HEK293T (cell line): Measurements from ENCODE around the gene METTL26.
A peak's percentile ranks its signal among the peaks of the same experiment; 100 is the strongest.

Experiments used
- CTCF ChIA-PET: fragments of 350-600 bp; formaldehyde crosslinking; extraction: SDS; loops from one replicate; lab custom pipeline; 2021; ENCODE audit warnings: antibody characterized with exemption, inconsistent platforms; lab: Yijun Ruan, JAX
- POLR2A ChIA-PET: fragments of 350-600 bp; formaldehyde crosslinking; extraction: SDS; loops from one replicate; lab custom pipeline; 2020; ENCODE audit warnings: antibody characterized with exemption, inconsistent platforms; lab: Yijun Ruan, JAX
- DNase-seq: peaks from one replicate; pipeline ENCODE4 v3.0.0; 2012; ENCODE audit warnings: mixed read lengths; ENCODE audit errors: extremely low spot score
- ARNT ChIP-seq: fragments of 450-650 bp; IDR thresholded peaks from 2 replicates; pipeline ENCODE4 v1.6.1; 2017; ENCODE audit warnings: mild to moderate bottlenecking
- BHLHE40 ChIP-seq: fragments of 450-650 bp; IDR thresholded peaks from 2 replicates; pipeline ENCODE4 v1.6.1; 2016; ENCODE audit warnings: mild to moderate bottlenecking, moderate library complexity, borderline replicate concordance
- CTBP1 ChIP-seq: fragments of 450-650 bp; IDR thresholded peaks from 2 replicates; pipeline ENCODE4 v1.6.1; 2016; ENCODE audit warnings: borderline replicate concordance
- ELF4 ChIP-seq: fragments of 450-650 bp; IDR thresholded peaks from 2 replicates; pipeline ENCODE4 v1.6.1; 2017; ENCODE audit warnings: antibody characterized with exemption
- FOXA1 ChIP-seq: fragments of 450-650 bp; IDR thresholded peaks from 2 replicates; pipeline ENCODE4 v1.6.1; 2016; ENCODE audit warnings: mild to moderate bottlenecking
- FOXK2 ChIP-seq: fragments of 450-650 bp; IDR thresholded peaks from 2 replicates; pipeline ENCODE4 v1.6.1; 2016; ENCODE audit warnings: mild to moderate bottlenecking
- FOXM1 ChIP-seq: fragments of 450-650 bp; IDR thresholded peaks from 2 replicates; pipeline ENCODE4 v1.6.1; 2017; ENCODE audit warnings: mild to moderate bottlenecking, borderline replicate concordance
- HDGF ChIP-seq: fragments of 450-650 bp; IDR thresholded peaks from 2 replicates; pipeline ENCODE4 v1.6.1; 2017; ENCODE audit warnings: antibody characterized with exemption, borderline replicate concordance
- L3MBTL2 ChIP-seq: fragments of 450-650 bp; conservative IDR thresholded peaks from 2 replicates; pipeline ENCODE4 v1.6.1; 2016; ENCODE audit warnings: mild to moderate bottlenecking
- LEF1 ChIP-seq: fragments of 450-650 bp; IDR thresholded peaks from 2 replicates; pipeline ENCODE4 v1.6.1; 2017; ENCODE audit warnings: mild to moderate bottlenecking, borderline replicate concordance
- NFRKB ChIP-seq: fragments of 450-650 bp; IDR thresholded peaks from 2 replicates; pipeline ENCODE4 v1.6.1; 2016; ENCODE audit warnings: mild to moderate bottlenecking, moderate library complexity
- PKNOX1 ChIP-seq: fragments of 450-650 bp; IDR thresholded peaks from 2 replicates; pipeline ENCODE4 v1.6.1; 2016
- SP1 ChIP-seq: fragments of 450-650 bp; IDR thresholded peaks from 2 replicates; pipeline ENCODE4 v1.6.1; 2017
- SUZ12 ChIP-seq: fragments of 450-650 bp; IDR thresholded peaks from 2 replicates; pipeline ENCODE4 v1.6.1; 2016; ENCODE audit warnings: mild to moderate bottlenecking
- TARDBP ChIP-seq: fragments of 450-650 bp; IDR thresholded peaks from 2 replicates; pipeline ENCODE4 v1.6.1; 2016
- ZNF384 ChIP-seq: fragments of 450-650 bp; IDR thresholded peaks from 2 replicates; pipeline ENCODE4 v1.6.1; 2016

The METTL26 gene

GRCh38 chr16:589658-590187 lies 46.4 kb downstream of the METTL26 start, which contains the start of gene RAB40C:
TSS of gene RAB40C (plus strand) at chr16:590066. CDS start at chr16:590292, 226 bp downstream.
- CTCF ChIA-PET: no interaction called here
- TF ChIP-seq PKNOX1: peak; percentile 100
- no peak for TF ChIP-seq LEF1
- POLR2A ChIA-PET: interaction anchor here (0.8 kb wide), 1 partner anchor 11 kb away, joined by 4 read pairs; no protein-coding TSS in a partner anchor
- DNase-seq: peak; percentile 95

DNA sequence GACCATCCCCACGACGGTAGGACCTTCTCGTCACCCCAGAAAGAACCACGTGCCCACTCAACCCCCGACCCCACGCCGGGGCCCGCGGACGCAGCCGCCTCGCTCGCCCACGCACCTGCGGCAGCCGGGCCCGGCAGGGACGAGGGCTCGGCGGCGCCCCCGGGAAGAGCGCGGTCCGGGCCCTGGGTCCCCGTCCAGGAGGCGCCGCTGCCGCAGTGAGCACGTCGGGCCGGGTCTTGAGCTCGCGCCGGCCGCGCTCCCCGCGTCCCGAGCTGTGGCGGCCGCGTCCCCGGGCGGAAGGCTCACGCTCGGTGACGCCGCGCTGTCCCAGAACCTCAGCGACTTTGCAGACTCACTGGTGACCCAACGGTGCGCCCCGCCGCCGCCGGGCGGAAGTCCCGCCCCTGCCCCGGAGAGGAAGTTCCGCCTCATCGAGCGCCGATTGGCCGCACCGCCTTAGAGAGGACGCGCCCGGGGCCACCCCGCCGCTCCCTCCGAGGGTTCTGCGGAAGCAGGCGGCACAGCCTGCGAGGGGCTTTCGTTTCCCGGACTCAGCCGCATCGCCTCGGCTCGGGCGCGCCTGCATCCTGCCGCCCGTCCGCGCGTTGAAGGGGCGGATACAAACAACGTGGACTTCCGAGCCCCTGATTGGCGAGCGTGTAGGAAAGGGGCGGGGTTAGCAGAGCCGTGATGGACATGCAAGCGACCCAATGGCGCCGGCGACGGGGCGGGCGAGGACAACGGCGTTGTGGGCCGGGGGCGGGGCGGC lies 47.0 kb downstream of the METTL26 start:
- DNase-seq: peak; percentile 87
- POLR2A ChIA-PET: interaction anchor here (0.6 to 1.1 kb wide), 3 partner anchors 11 to 63 kb away, joined by 3 read pairs; no protein-coding TSS in a partner anchor
- CTCF ChIA-PET: no interaction called here
- TF ChIP-seq PKNOX1: no peak
- TF ChIP-seq LEF1: peak; percentile 63; the same call in 1 of the 2 replicates

DNA sequence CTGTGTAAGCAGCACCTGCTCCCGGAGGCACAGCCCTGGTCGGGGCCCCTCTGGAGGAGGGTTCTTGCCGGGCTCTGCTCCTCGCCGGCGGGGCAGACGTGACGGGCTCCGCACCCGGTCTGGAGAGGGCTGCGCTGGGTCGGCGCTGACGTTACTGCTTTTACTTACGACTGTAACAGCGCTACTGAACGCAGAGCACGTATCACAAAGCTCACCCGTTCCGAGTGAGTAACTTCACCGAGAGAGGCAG lies 47.5 kb downstream of the METTL26 start:
- no peak for TF ChIP-seq LEF1
- TF ChIP-seq ZNF384: no peak
- no peak for TF ChIP-seq CTBP1
- no peak for TF ChIP-seq FOXK2
- TF ChIP-seq FOXA1: no peak
- TF ChIP-seq BHLHE40: no peak
- TF ChIP-seq L3MBTL2: no peak
- no peak for TF ChIP-seq NFRKB
- TF ChIP-seq TARDBP: no peak
- TF ChIP-seq HDGF: no peak
- TF ChIP-seq PKNOX1: no peak
- no peak for TF ChIP-seq SP1
- TF ChIP-seq SUZ12: no peak
- TF ChIP-seq ELF4: no peak
- CTCF ChIA-PET: no interaction called here
- POLR2A ChIA-PET: interaction anchor here (0.6 to 1.1 kb wide), 3 partner anchors 10 to 63 kb away, joined by 3 read pairs; no protein-coding TSS in a partner anchor
- DNase-seq: peak; percentile 25

- ChIA-PET CTCF (interaction anchor here (0.7 kb wide), 1 partner anchor 152 kb away, joined by 4 read pairs; no protein-coding TSS in a partner anchor), POLR2A (interaction anchor here (1.3 to 1.4 kb wide), 2 partner anchors 14 to 20 kb away, joined by 3 read pairs; partner anchors contain the start of gene NHLRC4)
- DNase-seq: no peak
- TF ChIP-seq FOXK2 (no peak), ZNF384 (no peak), FOXA1 (no peak), SP1 (no peak), SUZ12 (no peak), PKNOX1 (no peak), BHLHE40 (no peak), ARNT (no peak)
These were observed 49.2 kb downstream of the METTL26 start for GRCh38 chr16:586645-587590.

- POLR2A ChIA-PET: interaction anchor here (1.0 to 1.6 kb wide), 3 partner anchors 9 to 60 kb away, joined by 3 to 4 read pairs (median 3); partner anchors contain the start of gene NHLRC4
- DNase-seq: no peak
- CTCF ChIA-PET: no interaction called here
- no peak for TF ChIP-seq FOXA1
- no peak for TF ChIP-seq ELF4
- no peak for TF ChIP-seq L3MBTL2
- TF ChIP-seq ARNT: no peak
- no peak for TF ChIP-seq BHLHE40
- TF ChIP-seq NFRKB: no peak
- no peak for TF ChIP-seq SUZ12
- TF ChIP-seq FOXM1: no peak
- TF ChIP-seq ZNF384: no peak
- TF ChIP-seq SP1: no peak
- no peak for TF ChIP-seq CTBP1
- no peak for TF ChIP-seq HDGF
- TF ChIP-seq PKNOX1: no peak
These were observed 50.0 kb downstream of the METTL26 start for GRCh38 chr16:586047-586644.
